Measurements from ENCODE around the gene PRICKLE3. TPM values are rescaled to one million over a fixed set of nuclear protein-coding genes. Genes with fewer than 3 reads are reported as not detected.

PRICKLE3 gene
- total and polyA plus RNA-seq, 2 of the 4 experiments (the other 2 are of a cell fraction): 3.4 to 6.4 TPM

DNA sequence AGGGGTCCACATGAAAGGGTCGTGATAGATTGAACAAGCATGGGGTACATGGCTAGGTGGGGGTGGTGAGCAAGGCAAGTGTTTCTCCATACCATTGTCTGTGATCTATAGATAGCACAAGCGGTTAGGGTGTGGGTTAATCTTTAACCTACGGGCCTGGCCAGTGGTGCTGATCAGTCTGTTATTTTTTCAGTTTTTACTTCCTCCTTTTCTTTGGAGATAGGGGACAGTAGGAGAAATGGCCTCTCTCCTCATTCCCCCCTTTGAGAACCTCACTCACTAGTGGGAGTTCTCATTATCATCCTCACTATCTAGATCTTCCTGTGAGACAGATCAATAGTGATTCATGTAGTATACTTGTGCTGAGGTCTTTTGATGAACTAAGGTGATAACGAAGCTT lies 46.5 kb downstream of the PRICKLE3 start:
- POLR2A ChIA-PET (ENCODE audit: unreplicated experiment): no interaction called here
- no peak for ATAC-seq (ENCODE audit: low read depth)
- dilution Hi-C loops (cut with HindIII; ENCODE audit: low sequenced_read_pairs, unreplicated experiment): no loop called here

More for the DNA sequence above, 46.5 kb downstream of the PRICKLE3 start:
- Histone ChIP-seq H2BK20ac (ENCODE audit: low read depth, low read length) (no peak overlapping the region), H4K91ac (ENCODE audit: insufficient read depth, low read depth, low read length) (no peak overlapping the region), H3K56ac (ENCODE audit: extremely low read depth, insufficient read depth, low read length) (no peak overlapping the region), H2AFZ (replicated peaks; ENCODE audit: low read length, poor library complexity) (no peak overlapping the region), H3K9me3 (ENCODE audit: control insufficient read depth, insufficient read depth, low read length) (peaks cover 16% of the 10 kb centered on the region), H2AK5ac (ENCODE audit: low read depth, low read length) (no peak overlapping the region), H2BK15ac (ENCODE audit: low read depth, low read length) (no peak overlapping the region), H3K18ac (ENCODE audit: low read depth, low read length) (no peak overlapping the region), H3K79me1 (ENCODE audit: low read depth in 1 of 2, low read length in 2 of 2) (no peaks in the 10 kb centered on the region), H4K5ac (ENCODE audit: low read depth, low read length) (no peak overlapping the region), H3K4me3 (ENCODE audit: insufficient read depth, low read depth, low read length) (no peak overlapping the region), H2BK5ac (ENCODE audit: low read depth, low read length, poor library complexity, severe bottlenecking) (no peak overlapping the region), H4K20me1 (ENCODE audit: insufficient read depth, low read length) (no peaks in the 10 kb centered on the region), H3K14ac (replicated peaks; ENCODE audit: low read depth, low read length) (no peak overlapping the region), H3K27me3 (ENCODE audit: control insufficient read depth, insufficient read depth, low read length) (no peaks in the 10 kb centered on the region), H3K27ac (ENCODE audit: insufficient read depth, low read length) (no peak overlapping the region), H3K4ac (ENCODE audit: low read depth, low read length) (no peak overlapping the region), H3K4me1 (ENCODE audit: control insufficient read depth, insufficient read depth, low read length) (no peaks in the 10 kb centered on the region), H2AK9ac (replicated peaks; ENCODE audit: low read depth, low read length, poor library complexity) (no peak overlapping the region), H3K4me2 (ENCODE audit: low read depth, low read length) (no peak overlapping the region), H2BK120ac (ENCODE audit: low read depth, low read length) (no peak overlapping the region), H3K9ac (ENCODE audit: low read depth, low read length) (no peak overlapping the region), H4K8ac (ENCODE audit: low read depth in 2 of 2, low read length in 2 of 2) (no peak overlapping the region), H3K36me3 (ENCODE audit: control insufficient read depth, insufficient read depth, low read length) (no peaks in the 10 kb centered on the region), H3K9me1 (ENCODE audit: insufficient read depth, low read length) (no peaks in the 10 kb centered on the region), H3K23ac (ENCODE audit: low read depth, low read length) (no peak overlapping the region)
- TF ChIP-seq RCOR1 (IDR thresholded peaks at IDR 0.05; ENCODE audit: insufficient replicate concordance, low read length) (no peak), CTCF (conservative IDR thresholded peaks at IDR 0.05; ENCODE audit: low read depth, low read length) (no peak), RFX5 (IDR thresholded peaks at IDR 0.05; ENCODE audit: low read depth, low read length) (no peak), MAZ (IDR thresholded peaks at IDR 0.05; ENCODE audit: borderline replicate concordance, low read depth, low read length) (no peak), MAFK (IDR thresholded peaks at IDR 0.05; ENCODE audit: low read depth, low read length) (no peak), CHD1 (IDR thresholded peaks at IDR 0.05; ENCODE audit: low read depth, low read length) (no peak), RAD21 (IDR thresholded peaks at IDR 0.05; ENCODE audit: low read length) (no peak), CEBPB (IDR thresholded peaks at IDR 0.05; ENCODE audit: low read depth, low read length) (no peak), FOS (IDR thresholded peaks at IDR 0.05; ENCODE audit: low read depth, low read length) (no peak), NFE2L2 (IDR thresholded peaks at IDR 0.05; ENCODE audit: low read depth, low read length) (no peak), BHLHE40 (IDR thresholded peaks at IDR 0.05; ENCODE audit: low read depth, low read length) (no peak), POLR2A (IDR thresholded peaks at IDR 0.05; ENCODE audit: low read depth, low read length) (no peak), SMC3 (IDR thresholded peaks at IDR 0.05; ENCODE audit: low read depth, low read length) (no peak), MXI1 (IDR thresholded peaks at IDR 0.05; ENCODE audit: borderline replicate concordance, low read depth, low read length) (no peak)
- TF ChIP-seq, protein P1, sequence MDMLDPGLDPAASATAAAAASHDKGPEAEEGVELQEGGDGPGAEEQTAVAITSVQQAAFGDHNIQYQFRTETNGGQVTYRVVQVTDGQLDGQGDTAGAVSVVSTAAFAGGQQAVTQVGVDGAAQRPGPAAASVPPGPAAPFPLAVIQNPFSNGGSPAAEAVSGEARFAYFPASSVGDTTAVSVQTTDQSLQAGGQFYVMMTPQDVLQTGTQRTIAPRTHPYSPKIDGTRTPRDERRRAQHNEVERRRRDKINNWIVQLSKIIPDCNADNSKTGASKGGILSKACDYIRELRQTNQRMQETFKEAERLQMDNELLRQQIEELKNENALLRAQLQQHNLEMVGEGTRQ (IDR thresholded peaks at IDR 0.05; ENCODE audit: low read depth, low read length): no peak
- TF ChIP-seq, protein P2, sequence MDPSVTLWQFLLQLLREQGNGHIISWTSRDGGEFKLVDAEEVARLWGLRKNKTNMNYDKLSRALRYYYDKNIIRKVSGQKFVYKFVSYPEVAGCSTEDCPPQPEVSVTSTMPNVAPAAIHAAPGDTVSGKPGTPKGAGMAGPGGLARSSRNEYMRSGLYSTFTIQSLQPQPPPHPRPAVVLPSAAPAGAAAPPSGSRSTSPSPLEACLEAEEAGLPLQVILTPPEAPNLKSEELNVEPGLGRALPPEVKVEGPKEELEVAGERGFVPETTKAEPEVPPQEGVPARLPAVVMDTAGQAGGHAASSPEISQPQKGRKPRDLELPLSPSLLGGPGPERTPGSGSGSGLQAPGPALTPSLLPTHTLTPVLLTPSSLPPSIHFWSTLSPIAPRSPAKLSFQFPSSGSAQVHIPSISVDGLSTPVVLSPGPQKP (IDR thresholded peaks at IDR 0.05; ENCODE audit: borderline replicate concordance, low read depth, low read length): no peak
- intact Hi-C loops (cut with micrococcal nuclease) (no loop called here), in situ Hi-C loops (cut with MboI; ENCODE audit: low sequenced_read_pairs) (no loop called here)
- CTCF ChIA-PET: no interaction called here
- BruUV-seq (replicated peaks): no TSS peak
- no CpG with 5 or more reads among the region's 4 CpGs for WGBS, 2 experiments (ENCODE audit: extremely low coverage in 2 of 2, insufficient read length in 1 of 2)
- no peak for DNase-seq
